GM15510 (cell line): ENCODE data around the gene EMP2.

ENCODE experiments used
- POLR2A ChIP-seq: IDR thresholded peaks from 3 replicates; pipeline ENCODE4 v1.6.1; 2011; ENCODE audit warnings: borderline replicate concordance; ENCODE audit not compliant: insufficient read length; ENCODE audit errors: extremely low read depth

The EMP2 gene

GRCh38 chr16:10501016-10501607 lies 79.3 kb downstream of the EMP2 start:
- TF ChIP-seq POLR2A, result no peak

GRCh38 chr16:10500582-10500981 lies 79.8 kb downstream of the EMP2 start:
- TF ChIP-seq POLR2A, result no peak

GRCh38 chr16:10497132-10498101 lies 83.0 kb downstream of the EMP2 start:
- TF ChIP-seq POLR2A, result no peak

DNA sequence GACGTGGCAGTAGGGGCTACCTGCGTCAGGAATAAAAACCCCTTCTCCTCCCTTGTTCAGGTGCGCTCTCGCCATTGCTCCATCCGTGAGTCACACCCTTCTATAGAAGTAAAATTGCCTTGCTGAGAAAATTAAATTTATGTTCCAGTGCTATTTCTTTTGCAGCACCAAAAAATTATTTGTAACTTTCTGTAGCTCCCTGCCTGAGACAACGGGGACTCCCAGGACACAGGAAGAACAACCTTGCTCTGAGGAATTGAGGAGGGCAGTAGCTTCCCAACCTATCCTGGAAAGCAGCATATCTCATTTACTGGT lies 85.4 kb downstream of the EMP2 start:
- no peak for TF ChIP-seq POLR2A

GRCh38 chr16:10494343-10495030 lies 85.9 kb downstream of the EMP2 start:
- TF ChIP-seq POLR2A, result no peak

DNA sequence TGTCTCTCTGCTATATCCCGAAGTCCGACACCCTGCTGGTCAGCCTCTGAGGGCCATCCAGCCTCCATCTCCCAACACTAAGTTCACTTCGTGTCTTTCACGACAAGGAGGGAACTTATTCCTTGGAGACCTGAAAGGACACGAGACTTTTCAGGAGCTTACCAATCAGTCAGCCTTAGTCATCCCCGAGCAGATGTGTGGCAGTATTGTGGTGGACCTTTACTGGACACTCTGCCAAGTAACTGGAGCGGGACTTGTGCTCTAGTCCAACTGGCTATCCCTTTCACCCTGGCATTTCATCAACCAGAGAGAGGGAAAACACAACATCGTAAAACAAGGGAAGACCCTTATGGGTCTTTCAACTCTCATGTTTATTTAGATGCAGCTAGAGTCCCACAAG lies 87.1 kb downstream of the EMP2 start:
- TF ChIP-seq POLR2A, result no peak

DNA sequence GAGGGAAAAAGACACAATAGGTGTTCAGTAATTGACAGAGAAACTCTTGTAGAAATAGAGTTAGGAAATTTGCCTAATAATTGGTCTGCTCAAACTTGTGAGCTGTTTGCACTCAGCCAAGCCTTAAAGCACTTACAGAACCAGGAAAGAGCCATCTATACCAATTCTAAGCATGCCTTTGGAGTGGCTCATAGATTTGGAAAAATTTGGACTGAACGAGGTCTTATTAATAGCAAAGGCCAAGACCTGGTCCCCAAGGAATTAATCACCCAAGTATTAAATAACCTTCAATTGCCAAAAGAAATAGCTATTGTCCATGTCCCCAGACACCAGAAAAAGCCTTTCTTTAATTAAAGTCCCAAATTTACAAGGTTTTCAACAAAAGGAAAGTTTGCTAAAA lies 90.3 kb downstream of the EMP2 start:
- TF ChIP-seq POLR2A, result no peak

GRCh38 chr16:10485698-10486382 lies 94.6 kb downstream of the EMP2 start:
- no peak for TF ChIP-seq POLR2A

- no peak for TF ChIP-seq POLR2A
Measured at GRCh38 chr16:10485159-10485558, 95.2 kb downstream of the EMP2 start.

DNA sequence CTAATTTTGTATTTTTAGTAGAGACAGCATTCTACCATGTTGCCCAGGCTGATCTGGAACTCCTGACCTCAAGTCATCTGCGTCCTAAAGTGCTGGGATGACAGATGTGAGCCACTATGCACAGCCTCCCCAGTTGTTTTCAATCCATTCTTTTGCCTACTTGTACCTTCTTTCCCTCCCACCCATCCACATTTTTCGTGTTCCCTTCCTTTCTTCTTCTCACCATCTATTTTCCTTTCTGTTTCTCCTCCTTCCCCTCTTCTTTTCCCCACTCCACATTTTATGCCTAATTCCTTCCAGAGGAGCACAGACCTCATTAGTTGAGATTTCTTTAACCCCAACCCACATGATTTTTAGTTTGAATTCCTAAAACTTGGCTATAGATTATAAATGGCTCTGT lies 100.2 kb downstream of the EMP2 start:
- no peak for TF ChIP-seq POLR2A
